NCI-H187 (cell line): ENCODE data around the gene LPCAT3.

Experiments used
- DNase-seq, 2 experiments: peaks; one replicate each; lab custom pipeline; 2025; lab: John Stamatoyannopoulos, UW

The LPCAT3 gene

DNA sequence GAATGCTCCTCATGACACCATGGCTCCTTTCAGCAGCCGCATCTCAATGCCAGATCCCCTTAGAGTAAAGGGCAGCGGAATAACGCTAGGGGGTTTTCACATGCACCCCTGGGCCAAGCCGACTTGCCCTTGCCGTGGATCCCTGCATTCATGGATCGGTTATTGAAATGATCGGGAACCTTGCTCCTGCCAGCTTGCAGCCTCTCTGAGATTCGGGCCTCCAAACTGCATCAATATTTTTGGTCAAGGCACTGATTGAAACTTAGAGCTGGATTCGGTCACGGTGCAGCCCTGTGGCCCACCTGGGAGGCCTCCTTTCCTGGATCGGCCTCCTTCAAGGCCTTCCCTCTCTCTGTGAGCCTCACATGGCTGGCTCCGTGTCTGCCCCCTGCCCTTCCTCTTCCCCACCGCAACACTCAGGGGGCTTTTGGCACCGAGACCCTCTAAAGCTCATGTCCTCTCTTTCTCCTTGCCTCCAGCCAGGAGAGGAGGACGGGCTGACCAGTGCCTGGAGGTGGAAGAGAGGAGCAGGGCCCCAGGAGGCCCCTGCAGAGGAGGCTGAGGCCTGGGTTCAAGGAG lies 65.3 kb downstream of the LPCAT3 start:
- no peak for DNase-seq

DNA sequence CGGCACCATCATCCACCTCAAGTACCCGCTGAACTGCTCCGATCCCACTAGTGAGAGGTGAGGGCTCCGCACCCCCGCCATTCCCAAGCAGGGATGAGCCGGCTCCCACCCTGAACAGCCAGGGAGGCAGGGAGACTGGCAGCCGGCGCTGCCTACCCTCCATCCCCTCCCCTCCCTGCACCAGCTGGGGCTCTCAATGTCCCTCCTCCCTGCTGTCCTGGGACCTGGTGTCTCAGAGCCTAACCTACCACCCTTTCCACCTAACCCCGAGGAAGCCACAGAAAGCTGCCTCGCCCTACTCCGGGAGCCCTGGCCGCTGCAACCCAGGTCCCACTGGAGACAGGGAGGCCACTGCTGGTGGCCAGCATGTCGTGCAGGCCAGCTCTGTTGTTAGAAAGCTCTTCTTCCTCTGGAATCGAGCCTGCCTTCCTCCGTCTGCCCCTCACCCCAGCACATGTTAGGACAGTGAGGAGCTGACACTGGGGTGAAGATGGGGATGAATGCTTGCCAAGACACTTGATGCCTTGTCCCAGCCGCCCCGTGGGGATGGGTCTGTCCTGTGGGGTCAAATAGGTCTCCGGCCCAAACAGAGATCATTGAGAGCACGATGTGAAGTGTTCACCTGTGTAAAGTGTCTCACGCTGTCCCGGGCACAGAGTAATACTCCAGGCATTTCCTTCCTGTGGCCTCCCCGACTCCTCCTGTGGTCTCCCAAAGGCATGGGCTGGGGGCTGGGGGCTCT lies 66.0 kb downstream of the LPCAT3 start:
- no peak for DNase-seq

DNA sequence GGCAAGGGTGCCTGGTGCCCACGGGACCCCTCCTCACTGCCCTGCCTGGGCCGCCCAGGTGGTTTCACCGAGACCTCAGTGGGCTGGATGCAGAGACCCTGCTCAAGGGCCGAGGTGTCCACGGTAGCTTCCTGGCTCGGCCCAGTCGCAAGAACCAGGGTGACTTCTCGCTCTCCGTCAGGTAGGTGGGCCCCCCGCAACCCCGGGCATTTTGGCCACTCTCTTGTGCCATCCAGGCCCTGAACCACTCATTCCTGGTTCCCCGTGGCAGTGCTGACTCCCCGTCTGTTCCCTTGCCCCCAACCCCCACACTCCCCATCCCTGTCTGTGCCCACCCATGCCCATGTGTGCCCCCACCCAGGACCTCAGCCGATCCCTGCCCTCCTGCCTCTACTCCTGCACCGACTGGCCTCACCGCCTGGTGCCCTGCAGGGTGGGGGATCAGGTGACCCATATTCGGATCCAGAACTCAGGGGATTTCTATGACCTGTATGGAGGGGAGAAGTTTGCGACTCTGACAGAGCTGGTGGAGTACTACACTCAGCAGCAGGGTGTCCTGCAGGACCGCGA lies 66.6 kb downstream of the LPCAT3 start:
- no peak for DNase-seq

DNA sequence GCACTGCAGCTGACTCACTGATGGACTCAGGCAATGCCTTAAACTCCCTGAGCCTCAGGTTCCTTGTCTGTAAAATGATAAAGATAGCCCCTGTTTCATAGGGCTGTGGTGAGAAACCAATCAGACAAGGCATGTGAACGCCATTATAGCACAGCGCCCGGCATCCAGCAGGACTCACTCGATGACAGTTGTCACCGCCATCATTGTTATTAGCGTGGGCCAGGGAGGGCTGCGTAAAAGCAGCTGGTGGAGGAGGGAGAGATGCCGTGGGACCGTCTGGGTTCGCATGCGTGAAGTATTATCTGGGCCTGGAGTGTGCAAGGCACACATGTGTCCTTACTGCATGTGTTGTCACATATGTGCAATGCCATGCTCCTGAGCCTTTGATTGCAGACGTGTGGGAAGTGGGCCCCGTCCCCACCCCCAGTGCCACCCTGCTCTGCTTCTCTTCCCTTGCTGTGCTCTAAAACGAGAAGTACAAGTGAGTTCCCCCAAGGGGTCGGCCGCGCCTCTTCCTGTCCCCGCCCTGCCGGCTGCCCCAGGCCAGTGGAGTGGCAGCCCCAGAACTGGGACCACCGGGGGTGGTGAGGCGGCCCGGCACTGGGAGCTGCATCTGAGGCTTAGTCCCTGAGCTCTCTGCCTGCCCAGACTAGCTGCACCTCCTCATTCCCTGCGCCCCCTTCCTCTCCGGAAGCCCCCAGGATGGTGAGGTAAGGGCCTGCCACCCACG lies 67.3 kb downstream of the LPCAT3 start, which contains the start of gene PTPN6:
Gene PTPN6, plus strand, starts transcription at position 546 of the 730 bp plus-strand sequence. Its CDS starts 157 bp downstream, at position 703.
- no peak for DNase-seq

DNA sequence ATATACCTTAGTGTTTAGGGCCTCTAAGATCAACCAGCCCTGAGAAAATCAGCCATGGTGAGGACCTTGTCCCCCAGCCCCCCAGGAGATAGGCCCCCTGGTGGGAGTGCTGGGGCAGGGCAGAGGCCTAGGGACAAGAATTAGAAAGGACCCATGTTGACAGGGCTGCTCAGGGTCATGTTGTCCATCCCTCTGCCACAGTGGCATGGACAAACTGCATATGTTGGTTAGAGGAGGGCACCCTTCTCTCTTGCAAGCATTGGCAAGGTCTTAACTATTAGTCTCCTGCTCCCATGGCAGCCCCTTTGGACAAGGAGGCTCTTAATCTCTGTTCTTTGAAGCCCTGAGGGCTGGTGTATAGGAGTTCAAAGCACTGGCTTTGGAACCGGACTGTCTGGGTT lies 67.9 kb downstream of the LPCAT3 start:
- no peak for DNase-seq

DNA sequence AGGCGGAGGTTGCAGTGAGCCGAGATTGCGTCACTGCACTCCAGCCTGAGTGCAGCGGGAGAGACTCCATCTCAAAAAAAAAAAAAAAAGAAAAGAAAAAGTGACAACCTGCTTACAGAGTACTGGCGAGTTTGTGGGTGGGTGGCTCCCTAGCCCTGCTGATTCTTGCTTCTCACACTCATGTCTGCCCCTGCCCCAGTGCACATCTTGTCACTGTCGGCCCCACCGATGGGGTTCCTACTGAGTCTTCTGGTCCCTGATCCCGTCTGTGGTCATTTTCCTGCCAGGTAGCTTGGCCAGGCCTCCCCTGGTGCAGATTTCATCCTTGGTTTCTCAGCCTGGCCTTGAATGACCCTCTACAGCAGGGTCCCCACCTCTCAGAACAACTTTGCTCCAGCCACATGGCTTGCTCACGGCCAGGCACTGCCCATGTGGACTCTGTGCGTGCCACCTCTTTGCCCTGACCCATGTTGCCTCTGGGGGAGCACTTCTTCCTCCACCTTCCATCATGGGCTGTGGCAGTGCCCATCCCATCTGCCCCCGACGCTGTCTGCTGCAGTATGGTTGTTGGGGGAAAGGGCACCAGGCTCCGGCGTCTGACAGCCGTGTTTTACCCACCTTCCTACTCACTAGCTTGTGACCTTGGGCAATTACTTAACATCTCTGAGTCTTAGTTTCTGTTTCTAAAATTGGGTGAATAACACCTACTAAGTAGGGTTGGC lies 69.2 kb downstream of the LPCAT3 start:
- no peak for DNase-seq

DNA sequence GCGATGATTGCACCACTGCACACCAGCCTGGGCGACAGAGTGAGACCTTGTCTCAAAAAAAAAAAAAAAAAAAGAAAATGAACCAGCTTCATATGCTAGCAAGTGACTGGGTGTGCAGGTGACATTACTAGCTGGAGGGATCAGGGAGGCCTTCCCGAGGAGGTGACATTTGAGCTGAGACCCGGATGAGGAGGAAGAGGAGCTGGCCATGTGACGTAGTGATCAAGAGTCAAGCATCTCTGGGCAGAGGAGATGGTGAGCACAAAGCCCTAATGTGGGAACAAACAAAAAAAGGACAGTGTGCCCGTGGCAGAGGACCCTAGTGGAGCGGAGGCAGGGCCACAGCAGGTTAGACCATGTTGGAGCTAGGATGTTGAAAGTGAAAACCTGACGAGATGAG lies 70.7 kb downstream of the LPCAT3 start:
- DNase-seq, result no peak

DNA sequence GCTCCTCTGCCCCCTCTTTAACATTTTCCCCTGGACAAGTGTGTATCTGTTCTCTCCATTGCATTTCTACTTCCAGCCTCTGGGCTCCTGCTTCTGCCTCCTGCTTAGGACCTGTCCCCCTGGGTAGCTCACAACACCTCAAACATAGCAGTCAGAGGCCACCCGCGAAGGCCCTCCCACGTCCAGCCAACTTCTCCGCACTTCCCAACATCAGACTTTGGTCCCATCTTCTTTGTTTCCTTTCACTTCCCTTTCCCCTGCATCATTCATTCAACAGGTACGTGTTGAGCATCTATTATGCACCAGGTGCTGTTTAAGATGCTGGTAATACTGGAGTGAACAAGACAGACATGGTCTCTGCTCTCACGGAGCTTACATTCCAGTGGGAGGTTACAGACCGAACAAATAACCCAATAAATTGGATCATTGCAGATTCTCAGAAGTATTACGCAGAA lies 71.3 kb downstream of the LPCAT3 start:
- no peak for DNase-seq

DNA sequence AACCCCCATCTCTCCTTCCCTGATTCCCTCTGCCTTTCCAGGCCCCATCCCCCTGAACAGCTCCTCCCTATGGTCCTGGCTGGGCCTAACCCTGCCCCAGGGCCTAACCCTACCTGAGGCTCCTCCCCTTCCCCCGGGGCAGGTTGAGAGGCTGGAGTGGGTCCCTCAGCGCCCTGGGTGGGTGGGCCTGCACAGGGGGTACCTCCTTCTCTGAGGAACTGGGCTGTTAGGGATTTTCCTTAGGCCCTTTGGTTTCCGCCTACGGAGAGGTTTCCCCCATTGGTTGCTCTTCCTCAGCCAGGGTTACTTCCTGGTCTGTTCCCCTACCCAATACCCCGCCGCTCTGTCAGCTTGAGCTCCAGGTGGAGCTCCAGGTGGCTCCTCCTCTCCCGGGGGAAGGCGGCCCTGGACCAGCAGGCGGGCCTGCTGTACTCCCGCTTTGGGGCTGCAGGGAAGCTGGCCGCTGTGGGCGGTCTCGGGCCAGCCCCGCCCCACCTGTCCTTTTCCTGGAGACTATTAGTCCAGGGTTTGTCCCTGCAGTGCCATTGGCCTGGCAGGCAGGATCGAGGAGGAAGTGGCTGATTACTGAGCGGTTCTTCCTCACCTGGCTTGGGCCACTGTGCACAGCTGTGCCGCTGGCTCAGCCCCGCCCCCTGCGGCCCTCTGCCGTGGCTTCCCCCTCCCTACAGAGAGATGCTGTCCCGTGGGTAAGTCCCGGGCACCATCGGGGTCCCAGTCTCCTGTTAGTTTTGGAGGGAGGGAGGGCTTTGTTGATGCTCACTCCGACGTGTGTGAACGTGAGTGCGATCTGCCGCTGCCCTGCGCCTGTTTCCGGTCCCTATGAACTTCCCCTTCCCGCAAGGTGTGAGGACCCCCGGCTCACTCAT lies 72.0 kb downstream of the LPCAT3 start:
- peak; percentile 92 to 94 for DNase-seq

DNA sequence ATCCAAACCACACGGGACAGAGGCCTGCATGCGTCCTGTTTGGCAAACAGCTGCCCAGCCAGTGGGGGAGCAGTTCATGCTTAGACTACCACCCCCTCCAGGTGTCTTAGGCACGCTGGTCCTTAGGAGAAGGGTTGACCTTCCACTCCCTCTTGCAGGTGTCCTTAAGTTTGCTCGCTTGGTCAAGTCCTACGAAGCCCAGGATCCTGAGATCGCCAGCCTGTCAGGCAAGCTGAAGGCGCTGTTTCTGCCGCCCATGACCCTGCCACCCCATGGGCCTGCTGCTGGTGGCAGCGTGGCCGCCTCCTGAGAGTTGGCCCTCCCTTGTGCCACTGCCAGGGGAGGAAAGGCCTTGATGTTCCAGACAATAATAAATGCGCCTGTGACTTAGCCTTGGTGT lies 72.7 kb downstream of the LPCAT3 start:
- DNase-seq, result no peak

DNA sequence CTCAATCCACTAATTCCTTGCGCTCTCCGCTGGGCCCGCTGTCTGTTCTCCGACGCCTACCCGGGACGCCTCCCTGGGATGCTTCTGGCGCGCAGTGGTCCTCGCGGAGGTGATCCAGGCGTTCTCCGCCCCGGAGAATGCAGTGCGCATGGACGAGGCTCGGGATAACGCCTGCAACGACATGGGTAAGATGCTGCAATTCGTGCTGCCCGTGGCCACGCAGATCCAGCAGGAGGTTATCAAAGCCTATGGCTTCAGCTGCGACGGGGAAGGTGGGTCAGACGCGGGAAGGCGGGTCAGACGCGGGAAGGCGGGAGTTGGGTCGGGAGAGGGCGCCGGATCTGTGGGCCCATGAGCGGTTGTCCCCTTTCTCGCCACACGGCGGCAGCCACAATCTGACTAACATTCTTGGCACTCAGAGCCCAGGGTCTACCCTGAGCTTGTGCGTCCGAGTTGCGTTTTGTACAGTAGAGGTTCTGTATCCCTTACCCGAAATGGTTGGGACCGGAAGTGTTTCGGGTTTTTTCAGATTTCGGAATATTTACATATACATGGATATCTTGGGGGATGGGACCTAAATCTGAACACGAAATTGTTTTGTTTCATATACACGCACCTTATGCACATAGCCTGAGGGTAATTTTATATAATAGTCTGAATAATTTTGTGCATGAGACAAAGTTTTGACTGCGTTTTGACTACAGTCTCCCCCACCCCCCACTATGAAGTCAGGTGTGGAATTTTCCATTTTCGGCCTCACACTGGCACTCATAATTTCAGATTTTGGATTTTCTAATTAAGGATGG lies 73.7 kb downstream of the LPCAT3 start:
- peak; percentile 58 to 93 for DNase-seq

DNA sequence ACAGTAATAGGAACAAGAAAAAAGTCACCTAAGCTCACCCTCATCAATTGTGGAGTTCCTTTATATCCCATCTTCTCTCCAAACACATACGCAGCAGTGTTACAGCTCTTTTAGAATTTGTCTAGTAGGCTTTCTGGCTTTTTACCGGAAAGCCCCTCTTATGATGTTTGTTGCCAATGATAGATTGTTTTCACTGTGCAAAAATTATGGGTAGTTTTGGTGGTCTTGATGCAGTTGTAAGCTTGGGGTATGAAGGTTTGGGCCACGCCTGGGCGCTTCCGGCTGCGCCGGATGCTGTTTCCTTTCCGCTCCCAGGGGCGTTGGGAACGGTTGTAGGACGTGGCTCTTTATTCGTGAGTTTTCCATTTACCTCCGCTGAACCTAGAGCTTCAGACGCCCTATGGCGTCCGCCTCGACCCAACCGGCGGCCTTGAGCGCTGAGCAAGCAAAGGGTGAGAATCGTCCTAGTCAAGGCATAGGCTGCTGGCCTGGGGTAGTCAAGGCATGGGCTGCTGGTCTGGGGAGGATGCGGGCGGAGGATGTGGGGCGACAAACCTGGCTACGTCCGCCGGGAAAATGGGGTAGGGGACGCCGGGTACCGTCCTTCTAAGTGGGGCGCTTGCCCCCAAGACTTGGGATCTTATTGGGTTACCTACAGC lies 74.4 kb downstream of the LPCAT3 start, which contains the start of the genes C12orf57 and RNU7-1:
Gene C12orf57, plus strand, starts transcription at position 301 of the 659 bp plus-strand sequence. Its CDS starts 100 bp downstream, at position 401.
Gene RNU7-1, plus strand, starts transcription at position 95 of the 659 bp plus-strand sequence.
- peak; percentile 48 to 83 for DNase-seq

DNA sequence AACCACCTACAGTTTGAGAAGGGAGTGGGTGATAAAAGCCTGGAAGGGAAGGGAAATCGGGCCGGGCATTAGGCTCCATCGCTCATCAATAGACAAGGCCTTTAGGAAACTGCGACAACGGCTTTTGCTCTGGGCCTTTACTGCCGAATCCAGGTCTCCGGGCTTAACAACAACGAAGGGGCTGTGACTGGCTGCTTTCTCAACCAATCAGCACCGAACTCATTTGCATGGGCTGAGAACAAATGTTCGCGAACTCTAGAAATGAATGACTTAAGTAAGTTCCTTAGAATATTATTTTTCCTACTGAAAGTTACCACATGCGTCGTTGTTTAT lies 74.9 kb downstream of the LPCAT3 start:
- peak in 1 of 2 experiments; percentile 51 for DNase-seq

DNA sequence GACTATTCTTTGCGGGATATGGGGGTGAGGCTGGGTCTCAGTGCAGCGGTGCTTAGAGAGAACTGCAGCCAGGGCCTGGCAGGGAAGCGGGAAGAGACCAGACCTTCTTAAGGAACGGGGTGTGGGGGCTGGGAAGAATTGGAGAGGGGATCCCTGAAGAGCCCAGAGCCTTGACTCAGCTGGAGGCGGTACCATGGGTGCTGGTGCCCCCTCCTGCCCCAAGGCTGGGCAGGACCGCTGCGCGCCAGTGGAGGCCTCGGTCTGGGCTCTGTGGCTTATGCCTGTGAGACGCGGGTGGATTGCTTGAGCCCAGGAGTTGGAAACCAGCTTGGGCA lies 76.0 kb downstream of the LPCAT3 start:
- no peak for DNase-seq

DNA sequence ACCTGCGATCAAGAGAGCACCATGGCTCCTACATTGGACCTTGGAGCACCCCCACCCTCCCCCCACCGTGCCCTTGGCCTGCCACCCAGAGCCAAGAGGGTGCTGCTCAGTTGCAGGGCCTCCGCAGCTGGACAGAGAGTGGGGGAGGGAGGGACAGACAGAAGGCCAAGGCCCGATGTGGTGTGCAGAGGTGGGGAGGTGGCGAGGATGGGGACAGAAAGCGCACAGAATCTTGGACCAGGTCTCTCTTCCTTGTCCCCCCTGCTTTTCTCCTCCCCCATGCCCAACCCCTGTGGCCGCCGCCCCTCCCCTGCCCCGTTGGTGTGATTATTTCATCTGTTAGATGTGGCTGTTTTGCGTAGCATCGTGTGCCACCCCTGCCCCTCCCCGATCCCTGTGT lies 76.5 kb downstream of the LPCAT3 start:
- no peak for DNase-seq

DNA sequence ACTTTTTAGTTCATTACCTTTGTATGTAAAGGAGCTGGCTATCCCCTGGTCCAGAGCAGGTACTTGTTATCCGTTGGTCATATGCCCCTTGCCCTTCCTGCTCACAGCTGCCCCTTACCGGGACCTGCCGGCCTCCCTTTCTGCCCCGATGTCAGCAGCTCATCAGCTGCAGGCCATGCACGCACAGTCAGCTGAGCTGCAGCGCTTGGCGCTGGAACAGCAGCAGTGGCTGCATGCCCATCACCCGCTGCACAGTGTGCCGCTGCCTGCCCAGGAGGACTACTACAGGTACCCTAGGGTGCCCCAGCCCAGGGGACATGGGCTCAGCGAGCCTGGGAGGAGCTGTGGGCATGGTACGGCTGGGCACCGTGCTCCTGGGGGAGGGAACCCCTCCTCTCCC lies 77.0 kb downstream of the LPCAT3 start:
- no peak for DNase-seq

DNA sequence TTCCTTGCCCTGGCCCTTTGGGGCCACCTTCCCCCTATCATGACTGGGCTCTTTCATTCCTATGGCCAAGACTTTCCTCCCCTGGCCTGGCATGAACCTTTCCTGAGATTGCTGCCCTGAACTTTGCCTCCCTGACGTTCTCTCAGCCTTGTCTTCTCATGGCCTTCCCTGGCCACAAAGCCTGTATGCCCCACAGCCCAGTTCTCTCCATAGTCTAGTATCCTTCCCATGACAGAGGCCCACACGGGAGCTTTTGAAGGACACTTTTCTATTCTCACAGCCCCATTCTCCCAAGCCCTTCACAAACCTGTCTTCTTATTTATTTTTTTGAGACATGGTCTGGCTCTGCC lies 79.1 kb downstream of the LPCAT3 start:
- DNase-seq, result no peak

DNA sequence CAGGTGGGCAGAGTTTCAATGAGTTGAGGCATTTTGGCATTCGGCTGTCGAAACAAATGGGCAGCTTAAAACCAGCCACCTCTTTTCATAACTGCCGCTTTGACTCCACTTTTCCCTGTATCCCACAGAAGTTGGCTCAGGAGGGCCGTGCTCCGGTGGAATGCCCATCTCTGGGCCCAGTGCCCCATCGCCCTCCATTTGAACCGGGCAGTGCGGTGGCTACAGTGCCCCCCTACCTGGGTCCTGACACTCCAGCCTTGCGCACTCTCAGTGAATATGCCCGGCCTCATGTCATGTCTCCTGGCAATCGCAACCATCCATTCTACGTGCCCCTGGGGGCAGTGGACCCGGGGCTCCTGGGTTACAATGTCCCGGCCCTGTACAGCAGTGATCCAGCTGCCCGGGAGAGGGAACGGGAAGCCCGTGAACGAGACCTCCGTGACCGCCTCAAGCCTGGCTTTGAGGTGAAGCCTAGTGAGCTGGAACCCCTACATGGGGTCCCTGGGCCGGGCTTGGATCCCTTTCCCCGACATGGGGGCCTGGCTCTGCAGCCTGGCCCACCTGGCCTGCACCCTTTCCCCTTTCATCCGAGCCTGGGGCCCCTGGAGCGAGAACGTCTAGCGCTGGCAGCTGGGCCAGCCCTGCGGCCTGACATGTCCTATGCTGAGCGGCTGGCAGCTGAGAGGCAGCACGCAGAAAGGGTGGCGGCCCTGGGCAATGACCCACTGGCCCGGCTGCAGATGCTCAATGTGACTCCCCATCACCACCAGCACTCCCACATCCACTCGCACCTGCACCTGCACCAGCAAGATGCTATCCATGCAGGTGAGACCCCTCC lies 79.7 kb downstream of the LPCAT3 start:
- no peak for DNase-seq
